ENCODE measurements around the gene SLC23A1. TPM values are rescaled to one million over a fixed set of nuclear protein-coding genes. Genes with fewer than 3 reads are reported as not detected.

The SLC23A1 gene
- total and polyA plus RNA-seq, 2 of the 13 experiments (the other 11 are each of a cell fraction or from before 2014, with no cell fraction given) = 6.0 to 6.6 TPM

DNA sequence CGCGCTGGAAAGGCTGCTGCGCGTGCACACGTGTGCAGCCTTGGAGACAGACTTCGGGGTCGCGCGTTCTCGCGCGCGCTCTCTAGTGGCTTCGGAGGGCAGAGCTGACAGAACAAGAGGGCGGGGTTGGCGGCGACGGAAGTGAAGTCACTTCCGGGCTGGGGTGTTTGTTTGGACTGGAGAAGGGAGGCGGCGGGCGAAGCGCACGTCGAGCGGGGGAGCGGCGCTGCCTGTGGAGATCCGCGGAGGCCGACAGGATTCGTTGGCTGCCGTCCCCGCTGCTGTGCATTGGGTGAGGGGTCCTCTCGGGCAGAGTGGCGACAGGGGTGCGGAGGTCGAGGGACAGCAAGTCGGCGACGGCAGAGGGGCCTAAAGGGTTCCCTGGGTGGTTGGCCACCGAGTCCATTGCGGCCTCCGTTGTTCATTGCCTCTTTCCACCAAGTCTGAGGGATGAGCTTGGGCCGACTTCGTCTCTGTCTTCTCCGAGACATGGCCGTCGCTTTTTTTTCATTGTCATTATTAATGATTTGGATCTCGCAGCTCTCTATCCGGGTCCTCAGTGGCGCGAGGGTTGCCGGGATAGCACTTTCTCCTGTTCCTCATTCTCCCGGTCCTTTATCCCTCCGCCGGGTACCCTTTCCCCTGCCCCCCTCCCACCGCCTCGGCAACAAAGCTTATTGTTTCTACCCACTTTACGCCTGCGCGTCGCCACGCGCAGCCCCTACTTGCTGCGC, 41.2 kb downstream of the SLC23A1 start, which contains the start of gene PAIP2 (continued):
- TF ChIP-seq KLF15 (CRISPR knock-in tag; IDR thresholded peaks at IDR 0.05; ENCODE audit: borderline replicate concordance) = peak; percentile 67; the same call in 1 of the 2 replicates
- TF ChIP-seq, protein P1, sequence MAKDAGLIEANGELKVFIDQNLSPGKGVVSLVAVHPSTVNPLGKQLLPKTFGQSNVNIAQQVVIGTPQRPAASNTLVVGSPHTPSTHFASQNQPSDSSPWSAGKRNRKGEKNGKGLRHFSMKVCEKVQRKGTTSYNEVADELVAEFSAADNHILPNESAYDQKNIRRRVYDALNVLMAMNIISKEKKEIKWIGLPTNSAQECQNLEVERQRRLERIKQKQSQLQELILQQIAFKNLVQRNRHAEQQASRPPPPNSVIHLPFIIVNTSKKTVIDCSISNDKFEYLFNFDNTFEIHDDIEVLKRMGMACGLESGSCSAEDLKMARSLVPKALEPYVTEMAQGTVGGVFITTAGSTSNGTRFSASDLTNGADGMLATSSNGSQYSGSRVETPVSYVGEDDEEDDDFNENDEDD (CRISPR knock-in tag; IDR thresholded peaks at IDR 0.05; ENCODE audit: borderline replicate concordance) = peak; percentile 56; the same call in 1 of the 2 replicates
- peak; percentile 67; the same call in 1 of the 2 replicates for TF ChIP-seq ZSCAN9 (CRISPR knock-in tag; IDR thresholded peaks at IDR 0.05; ENCODE audit: borderline replicate concordance)
- no peak for TF ChIP-seq TBP (CRISPR knock-in tag; IDR thresholded peaks at IDR 0.05)
- peak; percentile 81 for TF ChIP-seq CREM (IDR thresholded peaks at IDR 0.05)
- TF ChIP-seq CREM (CRISPR knock-in tag; IDR thresholded peaks at IDR 0.05) = no peak
- TF ChIP-seq ZNF431 (CRISPR knock-in tag; IDR thresholded peaks at IDR 0.05; ENCODE audit: borderline replicate concordance, low read depth) = peak; percentile 81; the same call in 1 of the 2 replicates
- peak; percentile 91 for TF ChIP-seq NR0B2 (CRISPR knock-in tag; IDR thresholded peaks at IDR 0.05)
- TF ChIP-seq BRCA1 (CRISPR knock-in tag; IDR thresholded peaks at IDR 0.05) = no peak
- TF ChIP-seq KDM6A (CRISPR knock-in tag; IDR thresholded peaks at IDR 0.05; ENCODE audit: low read depth) = no peak
- TF ChIP-seq ZNF354B (CRISPR knock-in tag; IDR thresholded peaks at IDR 0.05) = no peak
- TF ChIP-seq RFX3 (CRISPR knock-in tag; IDR thresholded peaks at IDR 0.05) = 0 out of 2 replicates have a peak, but pooled peaks have one; percentile 5
- TF ChIP-seq, protein P2, sequence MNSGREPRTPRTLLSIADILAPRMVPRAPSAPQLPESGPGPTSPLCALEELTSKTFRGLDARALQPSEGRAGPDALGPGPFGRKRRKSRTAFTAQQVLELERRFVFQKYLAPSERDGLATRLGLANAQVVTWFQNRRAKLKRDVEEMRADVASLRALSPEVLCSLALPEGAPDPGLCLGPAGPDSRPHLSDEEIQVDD (CRISPR knock-in tag; IDR thresholded peaks at IDR 0.05; ENCODE audit: borderline replicate concordance) = peak; percentile 66; the same call in 1 of the 2 replicates
- peak; percentile 39 to 49; a peak in 2 of 4 replicates for TF ChIP-seq EP300 (IDR thresholded peaks at IDR 0.05; ENCODE audit: low read depth in 2 of 2, low read length in 2 of 2)
- no peak; the same call in 1 of the 2 replicates for TF ChIP-seq EP300 (CRISPR knock-in tag; IDR thresholded peaks at IDR 0.05; ENCODE audit: borderline replicate concordance)
- TF ChIP-seq, protein P3, sequence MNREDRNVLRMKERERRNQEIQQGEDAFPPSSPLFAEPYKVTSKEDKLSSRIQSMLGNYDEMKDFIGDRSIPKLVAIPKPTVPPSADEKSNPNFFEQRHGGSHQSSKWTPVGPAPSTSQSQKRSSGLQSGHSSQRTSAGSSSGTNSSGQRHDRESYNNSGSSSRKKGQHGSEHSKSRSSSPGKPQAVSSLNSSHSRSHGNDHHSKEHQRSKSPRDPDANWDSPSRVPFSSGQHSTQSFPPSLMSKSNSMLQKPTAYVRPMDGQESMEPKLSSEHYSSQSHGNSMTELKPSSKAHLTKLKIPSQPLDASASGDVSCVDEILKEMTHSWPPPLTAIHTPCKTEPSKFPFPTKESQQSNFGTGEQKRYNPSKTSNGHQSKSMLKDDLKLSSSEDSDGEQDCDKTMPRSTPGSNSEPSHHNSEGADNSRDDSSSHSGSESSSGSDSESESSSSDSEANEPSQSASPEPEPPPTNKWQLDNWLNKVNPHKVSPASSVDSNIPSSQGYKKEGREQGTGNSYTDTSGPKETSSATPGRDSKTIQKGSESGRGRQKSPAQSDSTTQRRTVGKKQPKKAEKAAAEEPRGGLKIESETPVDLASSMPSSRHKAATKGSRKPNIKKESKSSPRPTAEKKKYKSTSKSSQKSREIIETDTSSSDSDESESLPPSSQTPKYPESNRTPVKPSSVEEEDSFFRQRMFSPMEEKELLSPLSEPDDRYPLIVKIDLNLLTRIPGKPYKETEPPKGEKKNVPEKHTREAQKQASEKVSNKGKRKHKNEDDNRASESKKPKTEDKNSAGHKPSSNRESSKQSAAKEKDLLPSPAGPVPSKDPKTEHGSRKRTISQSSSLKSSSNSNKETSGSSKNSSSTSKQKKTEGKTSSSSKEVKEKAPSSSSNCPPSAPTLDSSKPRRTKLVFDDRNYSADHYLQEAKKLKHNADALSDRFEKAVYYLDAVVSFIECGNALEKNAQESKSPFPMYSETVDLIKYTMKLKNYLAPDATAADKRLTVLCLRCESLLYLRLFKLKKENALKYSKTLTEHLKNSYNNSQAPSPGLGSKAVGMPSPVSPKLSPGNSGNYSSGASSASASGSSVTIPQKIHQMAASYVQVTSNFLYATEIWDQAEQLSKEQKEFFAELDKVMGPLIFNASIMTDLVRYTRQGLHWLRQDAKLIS (CRISPR knock-in tag; IDR thresholded peaks at IDR 0.05) = 0 out of 2 replicates have a peak, but pooled peaks have one; percentile 49
- no peak for TF ChIP-seq ZFYVE20 (CRISPR knock-in tag; IDR thresholded peaks at IDR 0.05; ENCODE audit: borderline replicate concordance, low read depth)
- TF ChIP-seq ZNF441 (CRISPR knock-in tag; IDR thresholded peaks at IDR 0.05; ENCODE audit: borderline replicate concordance) = peak; percentile 40; the same call in 1 of the 2 replicates
- TF ChIP-seq, protein P4, sequence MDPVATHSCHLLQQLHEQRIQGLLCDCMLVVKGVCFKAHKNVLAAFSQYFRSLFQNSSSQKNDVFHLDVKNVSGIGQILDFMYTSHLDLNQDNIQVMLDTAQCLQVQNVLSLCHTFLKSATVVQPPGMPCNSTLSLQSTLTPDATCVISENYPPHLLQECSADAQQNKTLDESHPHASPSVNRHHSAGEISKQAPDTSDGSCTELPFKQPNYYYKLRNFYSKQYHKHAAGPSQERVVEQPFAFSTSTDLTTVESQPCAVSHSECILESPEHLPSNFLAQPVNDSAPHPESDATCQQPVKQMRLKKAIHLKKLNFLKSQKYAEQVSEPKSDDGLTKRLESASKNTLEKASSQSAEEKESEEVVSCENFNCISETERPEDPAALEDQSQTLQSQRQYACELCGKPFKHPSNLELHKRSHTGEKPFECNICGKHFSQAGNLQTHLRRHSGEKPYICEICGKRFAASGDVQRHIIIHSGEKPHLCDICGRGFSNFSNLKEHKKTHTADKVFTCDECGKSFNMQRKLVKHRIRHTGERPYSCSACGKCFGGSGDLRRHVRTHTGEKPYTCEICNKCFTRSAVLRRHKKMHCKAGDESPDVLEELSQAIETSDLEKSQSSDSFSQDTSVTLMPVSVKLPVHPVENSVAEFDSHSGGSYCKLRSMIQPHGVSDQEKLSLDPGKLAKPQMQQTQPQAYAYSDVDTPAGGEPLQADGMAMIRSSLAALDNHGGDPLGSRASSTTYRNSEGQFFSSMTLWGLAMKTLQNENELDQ (CRISPR knock-in tag; IDR thresholded peaks at IDR 0.05; ENCODE audit: borderline replicate concordance) = no peak
- TF ChIP-seq CBX2 (IDR thresholded peaks at IDR 0.05; ENCODE audit: low read depth, low read length) = no peak
- TF ChIP-seq CBX2 (CRISPR knock-in tag; IDR thresholded peaks at IDR 0.05; ENCODE audit: low read depth) = peak; percentile 32; the same call in 1 of the 2 replicates

Data from HepG2 (cell line).